ENCODE results near the gene AICDA. TPM values are rescaled to one million over a fixed set of nuclear protein-coding genes. Genes with fewer than 3 reads are reported as not detected.
"Not testable (repeated sequence)": the region's sequence is repeated elsewhere in the genome, so short reads cannot be mapped to it uniquely, and the experiment has no call there.

AICDA gene
- total RNA-seq, 1 experiment from 2014 or later: 0.84 TPM

DNA sequence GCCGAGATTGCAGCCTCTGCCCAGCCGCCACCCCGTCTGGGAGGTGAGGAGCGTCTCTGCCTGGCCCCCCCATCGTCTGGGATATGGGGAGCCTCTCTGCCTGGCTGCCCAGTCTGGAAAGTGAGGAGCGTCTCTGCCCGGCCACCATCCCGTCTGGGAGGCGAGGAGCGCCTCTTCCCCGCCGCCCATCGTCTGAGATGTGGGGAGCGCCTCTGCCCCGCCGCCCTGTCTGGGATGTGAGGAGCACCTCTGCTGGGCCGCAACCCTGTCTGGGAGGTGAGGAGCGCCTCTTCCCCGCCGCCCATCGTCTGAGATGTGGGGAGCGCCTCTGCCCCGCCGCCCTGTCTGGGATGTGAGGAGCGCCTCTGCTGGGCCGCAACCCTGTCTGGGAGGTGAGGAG, 12.1 kb upstream of the AICDA start:
- in situ Hi-C loops (cut with HindIII; ENCODE audit: low pct_unique_long_range_greater_than_20kb, low sequenced_read_pairs); DNase-seq (ENCODE audit: low read depth): not testable (repeated sequence)

DNA sequence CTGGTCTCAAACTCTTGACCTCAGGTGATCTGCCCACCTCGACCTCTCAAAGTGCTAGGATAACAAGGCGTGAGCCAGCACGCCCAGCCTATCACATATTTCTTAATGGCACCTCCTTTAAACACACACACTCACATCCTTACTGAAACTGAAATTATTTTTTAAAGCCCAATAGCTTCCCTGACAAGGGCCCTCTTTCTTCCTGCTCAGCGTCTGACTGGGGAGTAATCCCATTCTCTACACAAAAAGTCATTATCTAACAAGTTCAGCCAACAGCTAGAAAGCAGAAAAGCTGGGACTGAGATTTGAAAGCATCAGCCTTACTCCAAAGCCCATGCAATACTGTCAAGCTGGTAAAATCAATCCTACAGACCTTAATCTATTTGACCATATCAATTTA, 10.0 kb upstream of the AICDA start:
- in situ Hi-C loops (cut with HindIII; ENCODE audit: low pct_unique_long_range_greater_than_20kb, low sequenced_read_pairs): no loop called here
- DNase-seq (ENCODE audit: low read depth): no peak

DNA sequence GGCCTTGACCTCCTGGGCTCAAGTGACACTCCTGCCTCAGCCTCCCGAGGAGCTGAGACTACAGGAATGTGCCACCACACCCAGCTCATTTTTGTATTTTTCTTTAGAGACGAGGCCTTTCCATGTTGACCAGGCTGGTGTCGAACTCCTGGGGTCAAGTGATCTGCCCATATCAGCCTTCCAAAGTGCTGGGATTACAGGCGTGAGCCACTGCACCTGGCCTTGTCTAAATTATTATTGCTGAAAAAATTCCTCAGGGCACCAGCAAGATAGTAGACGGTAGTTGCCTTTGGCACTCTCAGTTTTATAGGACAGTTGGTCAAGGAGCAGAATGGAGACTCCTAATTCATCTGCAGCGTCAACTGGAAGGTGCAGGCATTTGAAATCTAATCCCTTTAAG, 2.5 kb upstream of the AICDA start:
- in situ Hi-C loops (cut with HindIII; ENCODE audit: low pct_unique_long_range_greater_than_20kb, low sequenced_read_pairs): no loop called here
- DNase-seq (ENCODE audit: low read depth): no peak

DNA sequence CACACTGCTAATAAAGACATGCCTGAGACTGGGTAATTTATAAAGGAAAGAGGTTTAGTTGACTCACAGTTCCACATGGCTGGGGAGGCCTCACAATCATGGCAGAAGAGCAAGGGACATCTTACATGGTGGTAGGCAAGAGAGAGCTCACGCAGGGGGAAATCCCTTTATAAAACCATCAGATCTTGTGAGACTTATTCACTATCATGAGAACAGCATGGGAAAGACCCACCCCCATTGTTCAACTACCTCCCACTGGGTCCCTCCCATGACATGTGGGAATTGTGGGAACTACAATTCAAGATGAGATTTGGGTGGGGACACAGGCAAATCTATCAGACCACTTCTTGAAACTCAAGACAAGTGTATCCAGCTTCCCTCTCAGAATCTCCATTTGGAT, 1.2 kb upstream of the AICDA start:
- DNase-seq (ENCODE audit: low read depth); in situ Hi-C loops (cut with HindIII; ENCODE audit: low pct_unique_long_range_greater_than_20kb, low sequenced_read_pairs): not testable (repeated sequence)

DNA sequence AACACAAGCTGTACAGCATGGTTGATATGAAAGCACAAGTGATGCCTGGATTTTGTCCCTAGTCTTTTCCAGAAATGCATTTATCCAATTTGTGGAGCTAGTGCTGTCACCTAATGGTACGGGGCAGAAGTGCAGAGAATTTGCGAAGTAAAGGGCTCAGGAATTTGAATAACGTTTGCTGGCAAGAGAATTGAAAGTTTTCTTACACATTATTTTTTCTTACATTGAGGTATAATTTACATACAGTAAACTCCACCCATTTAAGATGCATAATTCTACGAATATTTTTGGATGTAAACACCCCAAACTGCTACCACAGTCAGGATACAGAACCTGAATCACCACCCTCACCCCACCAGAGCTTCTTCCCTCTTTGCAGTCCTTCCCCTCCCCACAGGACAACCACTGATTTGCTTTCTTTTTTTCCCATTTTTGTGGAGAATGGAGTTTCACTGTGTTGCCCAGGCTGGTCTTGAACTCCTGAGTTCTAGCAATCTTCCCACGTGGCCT, 3.5 kb downstream of the AICDA start:
- in situ Hi-C loops (cut with HindIII; ENCODE audit: low pct_unique_long_range_greater_than_20kb, low sequenced_read_pairs): no loop called here
- DNase-seq (ENCODE audit: low read depth): peak; percentile 49

GRCh38 chr12:8606890-8607289, 5.8 kb downstream of the AICDA start:
- no peak for DNase-seq (ENCODE audit: low read depth)

DNA sequence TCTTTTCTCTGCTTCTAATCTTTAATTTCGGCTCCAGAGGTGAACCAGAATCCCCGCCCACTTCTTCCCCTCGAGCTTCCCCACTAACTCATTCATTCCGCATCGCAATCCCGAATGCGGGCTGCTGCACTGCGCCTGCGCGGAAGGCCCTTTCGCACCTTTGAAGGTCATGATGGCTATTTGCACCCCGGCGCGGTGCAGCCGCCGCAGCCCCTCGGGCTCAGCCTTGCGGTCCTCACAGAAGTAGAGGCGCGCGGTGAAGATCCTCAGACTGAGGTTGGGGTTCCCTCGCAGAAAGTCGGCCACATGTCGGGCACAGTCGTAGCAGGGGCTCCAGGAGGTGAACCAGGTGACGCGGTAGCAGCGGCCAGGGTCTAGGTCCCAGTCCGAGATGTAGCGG, 7.6 kb downstream of the AICDA start:
- no peak for DNase-seq (ENCODE audit: low read depth)
- in situ Hi-C loops (cut with HindIII; ENCODE audit: low pct_unique_long_range_greater_than_20kb, low sequenced_read_pairs): no loop called here

More at GRCh38 chr12:8606890-8607289, 5.8 kb downstream of the AICDA start:
- in situ Hi-C loops (cut with HindIII; ENCODE audit: low pct_unique_long_range_greater_than_20kb, low sequenced_read_pairs): no loop called here

- no peak for DNase-seq (ENCODE audit: low read depth)
- in situ Hi-C loops (cut with HindIII; ENCODE audit: low pct_unique_long_range_greater_than_20kb, low sequenced_read_pairs): no loop called here
Observed at GRCh38 chr12:8603856-8604255, 8.8 kb downstream of the AICDA start.

DNA sequence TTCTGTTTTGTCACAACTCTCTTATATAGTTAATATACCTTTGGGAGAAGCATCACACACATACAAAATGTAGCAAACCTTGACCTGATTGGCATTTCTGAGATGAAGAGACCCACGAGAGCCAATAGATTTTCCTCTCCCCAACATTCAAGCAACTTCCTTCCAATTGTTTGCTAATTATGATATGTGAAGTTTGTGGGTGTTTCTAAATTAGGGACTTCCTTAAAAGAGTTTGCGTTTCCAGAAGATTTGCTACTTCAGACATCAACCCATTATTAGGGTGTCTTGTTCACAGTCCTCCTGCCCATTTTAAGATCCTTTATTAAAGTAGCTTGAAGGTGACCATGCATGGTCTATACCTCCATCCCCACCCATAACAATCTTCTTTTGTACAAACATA, 9.4 kb downstream of the AICDA start:
- in situ Hi-C loops (cut with HindIII; ENCODE audit: low pct_unique_long_range_greater_than_20kb, low sequenced_read_pairs): no loop called here
- DNase-seq (ENCODE audit: low read depth): no peak

GRCh38 chr12:8596561-8596960, 16.1 kb downstream of the AICDA start:
- in situ Hi-C loops (cut with HindIII; ENCODE audit: low pct_unique_long_range_greater_than_20kb, low sequenced_read_pairs): no loop called here
- no peak for DNase-seq (ENCODE audit: low read depth)

GRCh38 chr12:8594072-8594471, 18.6 kb downstream of the AICDA start:
- in situ Hi-C loops (cut with HindIII; ENCODE audit: low pct_unique_long_range_greater_than_20kb, low sequenced_read_pairs): no loop called here
- DNase-seq (ENCODE audit: low read depth): no peak

DNA sequence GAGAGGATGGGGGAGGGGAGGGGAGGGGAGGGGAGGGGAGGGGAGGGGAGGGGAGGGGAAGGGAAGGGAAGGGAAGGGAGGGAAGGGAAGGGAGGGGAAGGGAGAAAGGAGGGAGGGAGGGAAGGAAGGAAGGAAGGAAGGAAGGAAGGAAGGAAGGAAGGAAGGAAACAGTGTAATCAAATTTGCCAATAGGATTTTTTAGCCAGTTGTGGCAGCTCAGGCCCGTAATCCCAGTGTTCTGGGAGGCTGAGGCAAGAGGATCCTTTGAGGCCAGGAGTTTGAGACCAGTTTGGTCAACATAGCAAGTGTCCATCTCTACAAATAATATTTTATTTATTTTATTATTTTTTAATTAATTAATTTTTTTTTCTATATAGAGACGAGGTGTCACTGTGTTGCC, 19.4 kb downstream of the AICDA start:
- DNase-seq (ENCODE audit: low read depth): no peak
- in situ Hi-C loops (cut with HindIII; ENCODE audit: low pct_unique_long_range_greater_than_20kb, low sequenced_read_pairs): no loop called here

DNA sequence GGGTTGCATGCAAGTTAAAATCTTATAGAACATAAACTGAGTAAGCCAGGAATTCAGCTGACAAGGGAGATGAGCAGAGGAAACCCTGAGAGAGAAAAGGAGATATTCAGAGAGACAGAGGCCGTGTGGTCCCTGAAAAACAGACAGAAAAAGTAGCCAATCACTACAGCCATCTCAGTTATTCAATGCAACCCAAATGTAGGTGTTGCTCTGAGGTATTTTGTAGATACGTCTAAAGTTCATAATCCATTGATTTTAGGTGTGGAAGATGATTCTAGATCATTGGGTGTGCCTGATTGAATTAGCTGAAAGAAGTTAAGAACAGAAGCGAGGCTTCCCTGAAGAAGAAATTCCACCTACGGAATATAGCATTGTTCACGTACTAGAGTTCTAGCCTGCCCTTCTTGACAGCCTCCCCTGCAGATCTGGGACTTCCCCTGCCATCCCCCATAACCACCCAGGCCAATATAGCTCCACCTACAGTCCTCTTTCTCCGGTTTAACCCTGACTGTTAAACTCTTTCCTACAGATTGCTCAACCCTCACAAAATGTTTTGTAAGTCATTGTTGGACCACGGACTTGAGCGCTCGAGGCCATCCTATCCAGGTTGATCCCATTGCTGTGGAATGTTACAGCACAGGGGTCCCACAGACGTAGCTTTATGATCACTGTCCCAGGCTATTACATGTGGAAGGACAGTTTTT, 21.7 kb downstream of the AICDA start:
- DNase-seq (ENCODE audit: low read depth): no peak
- in situ Hi-C loops (cut with HindIII; ENCODE audit: low pct_unique_long_range_greater_than_20kb, low sequenced_read_pairs): no loop called here

- in situ Hi-C loops (cut with HindIII; ENCODE audit: low pct_unique_long_range_greater_than_20kb, low sequenced_read_pairs): no loop called here
- no peak for DNase-seq (ENCODE audit: low read depth)
Observed at GRCh38 chr12:8589679-8590078, 23.0 kb downstream of the AICDA start.

GRCh38 chr12:8584478-8584877, 28.2 kb downstream of the AICDA start:
- in situ Hi-C loops (cut with HindIII; ENCODE audit: low pct_unique_long_range_greater_than_20kb, low sequenced_read_pairs); DNase-seq (ENCODE audit: low read depth): not testable (repeated sequence)

- in situ Hi-C loops (cut with HindIII; ENCODE audit: low pct_unique_long_range_greater_than_20kb, low sequenced_read_pairs): no loop called here
Observed at GRCh38 chr12:8584004-8584403, 28.7 kb downstream of the AICDA start.

DNA sequence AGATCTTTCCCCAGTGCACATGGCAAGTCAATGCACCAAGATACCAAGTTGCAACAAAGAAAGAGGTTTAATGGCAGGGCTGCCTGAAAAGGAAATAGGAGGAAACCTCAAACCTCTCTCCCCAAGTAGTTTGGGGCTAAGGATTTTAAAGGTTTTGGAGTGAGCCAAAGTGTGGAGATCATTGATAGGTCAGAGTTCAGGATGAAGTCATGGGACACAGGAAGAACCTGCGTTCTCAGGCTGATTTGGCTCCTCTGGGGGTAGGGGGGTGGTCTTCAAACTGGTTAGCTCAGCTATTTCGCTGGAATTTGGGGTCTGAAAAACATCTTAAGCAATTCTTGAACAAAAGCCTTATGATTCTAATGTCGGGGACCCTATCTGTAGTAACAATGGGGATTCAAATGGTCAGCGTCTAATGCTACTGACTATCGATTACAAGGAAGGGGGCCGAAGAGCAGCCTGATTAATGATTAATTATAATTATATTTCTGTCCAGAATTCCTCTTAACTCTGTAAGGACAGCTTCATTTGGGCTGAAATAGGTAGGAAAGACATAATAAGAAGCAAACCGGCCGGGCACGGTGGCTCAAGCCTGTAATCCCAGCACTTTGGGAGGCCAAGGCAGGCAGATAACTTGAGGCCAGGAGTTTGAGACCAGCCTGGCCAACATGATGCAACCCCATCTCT, 31.4 kb downstream of the AICDA start:
- no peak for DNase-seq (ENCODE audit: low read depth)
- in situ Hi-C loops (cut with HindIII; ENCODE audit: low pct_unique_long_range_greater_than_20kb, low sequenced_read_pairs): no loop called here

More at GRCh38 chr12:8584004-8584403, 28.7 kb downstream of the AICDA start:
- DNase-seq (ENCODE audit: low read depth): no peak

GRCh38 chr12:8577879-8578278, 34.8 kb downstream of the AICDA start:
- in situ Hi-C loops (cut with HindIII; ENCODE audit: low pct_unique_long_range_greater_than_20kb, low sequenced_read_pairs): no loop called here
- DNase-seq (ENCODE audit: low read depth): no peak

GRCh38 chr12:8572507-8572906, 40.2 kb downstream of the AICDA start:
- in situ Hi-C loops (cut with HindIII; ENCODE audit: low pct_unique_long_range_greater_than_20kb, low sequenced_read_pairs): no loop called here

DNA sequence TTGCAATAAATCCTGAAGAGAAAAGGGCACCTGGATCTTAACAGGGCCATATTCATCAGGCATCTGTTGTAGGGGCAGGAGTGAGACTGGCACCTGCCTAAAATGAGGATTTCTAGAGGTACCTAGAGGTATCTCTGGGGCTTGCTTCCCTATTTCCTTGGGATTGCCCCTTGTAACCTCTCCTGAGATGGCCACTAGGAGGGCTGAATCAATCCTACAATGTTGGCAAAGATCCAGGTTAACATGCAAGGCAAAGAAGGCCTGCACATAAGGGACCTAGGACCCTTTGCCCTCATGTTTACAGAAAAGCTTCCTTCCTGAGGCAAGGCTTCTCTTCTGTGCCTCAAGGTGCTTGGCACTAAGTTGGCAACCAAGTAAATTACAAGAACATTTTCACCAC, 46.1 kb downstream of the AICDA start:
- no peak for DNase-seq (ENCODE audit: low read depth)
- in situ Hi-C loops (cut with HindIII; ENCODE audit: low pct_unique_long_range_greater_than_20kb, low sequenced_read_pairs): no loop called here

More at GRCh38 chr12:8572507-8572906, 40.2 kb downstream of the AICDA start:
- no peak for DNase-seq (ENCODE audit: low read depth)

Measured in Caki2 (cell line).